ENCODE results near the gene SLIT1.

Gene SLIT1

GRCh38 chr10:97136756-97137155 lies 49.0 kb downstream of the SLIT1 start:
- TF ChIP-seq TAF1 (IDR thresholded peaks at IDR 0.05; ENCODE audit: borderline replicate concordance, insufficient read depth, low read length) (no peak), SIN3A (IDR thresholded peaks at IDR 0.05; ENCODE audit: borderline replicate concordance, insufficient read depth, low read length) (no peak), POLR2AphosphoS5 (IDR thresholded peaks at IDR 0.05; ENCODE audit: low read depth, low read length) (no peak), REST (IDR thresholded peaks at IDR 0.05; ENCODE audit: insufficient read depth in 1 of 2, low read depth in 2 of 2, low read length in 2 of 2) (no peak)

DNA sequence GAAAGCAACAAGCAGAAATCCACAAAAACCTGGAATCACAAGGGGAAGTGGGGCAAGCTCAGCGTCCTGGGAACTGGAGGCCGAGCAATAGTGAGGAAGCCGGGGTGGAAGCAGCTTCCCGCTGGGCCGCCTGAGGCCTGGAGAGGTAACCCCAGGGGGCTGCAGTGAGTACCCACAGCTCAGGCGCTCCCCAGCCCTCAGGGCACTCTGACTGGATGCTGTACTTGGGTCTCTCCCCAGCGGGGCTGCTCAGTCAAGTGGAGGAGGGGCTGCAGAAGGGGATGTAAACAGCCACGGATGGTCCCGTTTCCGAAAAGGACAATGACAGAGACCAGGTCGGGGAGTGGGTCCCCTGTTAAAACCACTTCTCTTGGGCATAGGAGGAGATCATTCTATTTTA lies 50.3 kb downstream of the SLIT1 start:
- TF ChIP-seq SIN3A (IDR thresholded peaks at IDR 0.05; ENCODE audit: borderline replicate concordance, insufficient read depth, low read length) (no peak), TAF1 (IDR thresholded peaks at IDR 0.05; ENCODE audit: borderline replicate concordance, insufficient read depth, low read length) (no peak), POLR2AphosphoS5 (IDR thresholded peaks at IDR 0.05; ENCODE audit: low read depth, low read length) (no peak), REST (IDR thresholded peaks at IDR 0.05; ENCODE audit: insufficient read depth in 1 of 2, low read depth in 2 of 2, low read length in 2 of 2) (no peak), FOXP2 (optimal IDR thresholded peaks at IDR 0.05; ENCODE audit: borderline replicate concordance, extremely low read depth, extremely low read length, insufficient read depth) (no peak)

DNA sequence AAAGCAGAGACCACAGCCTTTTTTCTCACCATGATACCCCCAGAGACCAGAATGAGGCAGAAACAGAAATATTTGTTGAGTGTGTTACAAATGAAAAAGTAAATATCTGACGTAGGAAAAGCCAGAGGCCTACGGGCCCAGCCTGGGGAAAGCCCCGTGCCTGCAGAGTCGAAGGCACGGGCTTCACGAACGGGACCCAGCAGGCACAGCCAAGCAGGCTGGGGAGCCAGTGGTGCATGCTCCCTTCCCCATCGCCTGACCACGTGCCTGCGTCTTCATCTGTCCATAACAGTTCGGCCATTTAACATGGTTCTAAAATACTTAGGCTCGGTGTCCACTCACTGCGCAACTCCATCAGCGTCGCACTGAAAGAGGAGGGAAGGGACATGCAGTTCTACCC lies 50.8 kb downstream of the SLIT1 start:
- TF ChIP-seq REST (IDR thresholded peaks at IDR 0.05; ENCODE audit: insufficient read depth in 1 of 2, low read depth in 2 of 2, low read length in 2 of 2) (no peak), POLR2AphosphoS5 (IDR thresholded peaks at IDR 0.05; ENCODE audit: low read depth, low read length) (no peak), SIN3A (IDR thresholded peaks at IDR 0.05; ENCODE audit: borderline replicate concordance, insufficient read depth, low read length) (no peak), TAF1 (IDR thresholded peaks at IDR 0.05; ENCODE audit: borderline replicate concordance, insufficient read depth, low read length) (no peak), FOXP2 (optimal IDR thresholded peaks at IDR 0.05; ENCODE audit: borderline replicate concordance, extremely low read depth, extremely low read length, insufficient read depth) (no peak)

- TF ChIP-seq SIN3A (IDR thresholded peaks at IDR 0.05; ENCODE audit: borderline replicate concordance, insufficient read depth, low read length) (no peak), FOXP2 (optimal IDR thresholded peaks at IDR 0.05; ENCODE audit: borderline replicate concordance, extremely low read depth, extremely low read length, insufficient read depth) (no peak), TAF1 (IDR thresholded peaks at IDR 0.05; ENCODE audit: borderline replicate concordance, insufficient read depth, low read length) (no peak), REST (IDR thresholded peaks at IDR 0.05; ENCODE audit: insufficient read depth in 1 of 2, low read depth in 2 of 2, low read length in 2 of 2) (no peak), POLR2AphosphoS5 (IDR thresholded peaks at IDR 0.05; ENCODE audit: low read depth, low read length) (no peak)
Measured at GRCh38 chr10:97134110-97134509, 51.6 kb downstream of the SLIT1 start.

GRCh38 chr10:97132273-97132672 lies 53.5 kb downstream of the SLIT1 start:
- TF ChIP-seq TAF1 (IDR thresholded peaks at IDR 0.05; ENCODE audit: borderline replicate concordance, insufficient read depth, low read length) (no peak), REST (IDR thresholded peaks at IDR 0.05; ENCODE audit: insufficient read depth in 1 of 2, low read depth in 2 of 2, low read length in 2 of 2) (no peak), FOXP2 (optimal IDR thresholded peaks at IDR 0.05; ENCODE audit: borderline replicate concordance, extremely low read depth, extremely low read length, insufficient read depth) (no peak), POLR2AphosphoS5 (IDR thresholded peaks at IDR 0.05; ENCODE audit: low read depth, low read length) (no peak), SIN3A (IDR thresholded peaks at IDR 0.05; ENCODE audit: borderline replicate concordance, insufficient read depth, low read length) (no peak)
